ENCODE measurements around the gene ROCK2. TPM values are rescaled to one million over a fixed set of nuclear protein-coding genes. Genes with fewer than 3 reads are reported as not detected.
A peak's percentile ranks its signal among the peaks of the same experiment; 100 is the strongest.

Gene ROCK2
- total and polyA plus RNA-seq, 9 of the 15 experiments (the other 6 are each of a cell fraction or from before 2014, with no cell fraction given): 4.9 to 30.6 (median 14.3) TPM

GRCh38 chr2:11344342-11344955, at the start of gene ROCK2 (continued):
- TF ChIP-seq, protein P1, sequence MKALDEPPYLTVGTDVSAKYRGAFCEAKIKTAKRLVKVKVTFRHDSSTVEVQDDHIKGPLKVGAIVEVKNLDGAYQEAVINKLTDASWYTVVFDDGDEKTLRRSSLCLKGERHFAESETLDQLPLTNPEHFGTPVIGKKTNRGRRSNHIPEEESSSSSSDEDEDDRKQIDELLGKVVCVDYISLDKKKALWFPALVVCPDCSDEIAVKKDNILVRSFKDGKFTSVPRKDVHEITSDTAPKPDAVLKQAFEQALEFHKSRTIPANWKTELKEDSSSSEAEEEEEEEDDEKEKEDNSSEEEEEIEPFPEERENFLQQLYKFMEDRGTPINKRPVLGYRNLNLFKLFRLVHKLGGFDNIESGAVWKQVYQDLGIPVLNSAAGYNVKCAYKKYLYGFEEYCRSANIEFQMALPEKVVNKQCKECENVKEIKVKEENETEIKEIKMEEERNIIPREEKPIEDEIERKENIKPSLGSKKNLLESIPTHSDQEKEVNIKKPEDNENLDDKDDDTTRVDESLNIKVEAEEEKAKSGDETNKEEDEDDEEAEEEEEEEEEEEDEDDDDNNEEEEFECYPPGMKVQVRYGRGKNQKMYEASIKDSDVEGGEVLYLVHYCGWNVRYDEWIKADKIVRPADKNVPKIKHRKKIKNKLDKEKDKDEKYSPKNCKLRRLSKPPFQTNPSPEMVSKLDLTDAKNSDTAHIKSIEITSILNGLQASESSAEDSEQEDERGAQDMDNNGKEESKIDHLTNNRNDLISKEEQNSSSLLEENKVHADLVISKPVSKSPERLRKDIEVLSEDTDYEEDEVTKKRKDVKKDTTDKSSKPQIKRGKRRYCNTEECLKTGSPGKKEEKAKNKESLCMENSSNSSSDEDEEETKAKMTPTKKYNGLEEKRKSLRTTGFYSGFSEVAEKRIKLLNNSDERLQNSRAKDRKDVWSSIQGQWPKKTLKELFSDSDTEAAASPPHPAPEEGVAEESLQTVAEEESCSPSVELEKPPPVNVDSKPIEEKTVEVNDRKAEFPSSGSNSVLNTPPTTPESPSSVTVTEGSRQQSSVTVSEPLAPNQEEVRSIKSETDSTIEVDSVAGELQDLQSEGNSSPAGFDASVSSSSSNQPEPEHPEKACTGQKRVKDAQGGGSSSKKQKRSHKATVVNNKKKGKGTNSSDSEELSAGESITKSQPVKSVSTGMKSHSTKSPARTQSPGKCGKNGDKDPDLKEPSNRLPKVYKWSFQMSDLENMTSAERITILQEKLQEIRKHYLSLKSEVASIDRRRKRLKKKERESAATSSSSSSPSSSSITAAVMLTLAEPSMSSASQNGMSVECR (CRISPR knock-in tag; IDR thresholded peaks at IDR 0.05): no peak; the same call in 1 of the 2 replicates
- TF ChIP-seq POLR2G (IDR thresholded peaks at IDR 0.05; ENCODE audit: low read depth, low read length): peak; percentile 87
- 0 out of 4 replicates have a peak, but pooled peaks of 1 of the 2 experiments have one; percentile 48 for TF ChIP-seq SIN3A (IDR thresholded peaks at IDR 0.05; ENCODE audit: borderline replicate concordance in 2 of 2, control insufficient read depth in 1 of 2, low read depth in 2 of 2, low read length in 2 of 2)
- TF ChIP-seq ARHGAP35 (IDR thresholded peaks at IDR 0.05; ENCODE audit: partially characterized antibody): no peak
- TF ChIP-seq, protein P2, sequence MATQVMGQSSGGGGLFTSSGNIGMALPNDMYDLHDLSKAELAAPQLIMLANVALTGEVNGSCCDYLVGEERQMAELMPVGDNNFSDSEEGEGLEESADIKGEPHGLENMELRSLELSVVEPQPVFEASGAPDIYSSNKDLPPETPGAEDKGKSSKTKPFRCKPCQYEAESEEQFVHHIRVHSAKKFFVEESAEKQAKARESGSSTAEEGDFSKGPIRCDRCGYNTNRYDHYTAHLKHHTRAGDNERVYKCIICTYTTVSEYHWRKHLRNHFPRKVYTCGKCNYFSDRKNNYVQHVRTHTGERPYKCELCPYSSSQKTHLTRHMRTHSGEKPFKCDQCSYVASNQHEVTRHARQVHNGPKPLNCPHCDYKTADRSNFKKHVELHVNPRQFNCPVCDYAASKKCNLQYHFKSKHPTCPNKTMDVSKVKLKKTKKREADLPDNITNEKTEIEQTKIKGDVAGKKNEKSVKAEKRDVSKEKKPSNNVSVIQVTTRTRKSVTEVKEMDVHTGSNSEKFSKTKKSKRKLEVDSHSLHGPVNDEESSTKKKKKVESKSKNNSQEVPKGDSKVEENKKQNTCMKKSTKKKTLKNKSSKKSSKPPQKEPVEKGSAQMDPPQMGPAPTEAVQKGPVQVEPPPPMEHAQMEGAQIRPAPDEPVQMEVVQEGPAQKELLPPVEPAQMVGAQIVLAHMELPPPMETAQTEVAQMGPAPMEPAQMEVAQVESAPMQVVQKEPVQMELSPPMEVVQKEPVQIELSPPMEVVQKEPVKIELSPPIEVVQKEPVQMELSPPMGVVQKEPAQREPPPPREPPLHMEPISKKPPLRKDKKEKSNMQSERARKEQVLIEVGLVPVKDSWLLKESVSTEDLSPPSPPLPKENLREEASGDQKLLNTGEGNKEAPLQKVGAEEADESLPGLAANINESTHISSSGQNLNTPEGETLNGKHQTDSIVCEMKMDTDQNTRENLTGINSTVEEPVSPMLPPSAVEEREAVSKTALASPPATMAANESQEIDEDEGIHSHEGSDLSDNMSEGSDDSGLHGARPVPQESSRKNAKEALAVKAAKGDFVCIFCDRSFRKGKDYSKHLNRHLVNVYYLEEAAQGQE (IDR thresholded peaks at IDR 0.05; ENCODE audit: borderline replicate concordance): peak; percentile 42; the same call in 1 of the 2 replicates
- TF ChIP-seq, protein P2 (CRISPR knock-in tag; IDR thresholded peaks at IDR 0.05; ENCODE audit: low read depth): no peak
- TF ChIP-seq KDM4B (IDR thresholded peaks at IDR 0.05; ENCODE audit: borderline replicate concordance in 2 of 2, low read depth in 1 of 2): no peak
